Naive B cell (primary cell): ENCODE data around the gene PER1. TPM values are rescaled to one million over a fixed set of nuclear protein-coding genes. Genes with fewer than 3 reads are reported as not detected.

Experiments
- ATAC-seq, 2 donors: fragments of 150-1000 bp; cut with Tn5 transposase; 2 replicates each; pipeline ENCODE4 v1.10.0; 2021; ENCODE audit warnings: low read depth in 2 of 2, mild to moderate bottlenecking in 2 of 2, moderate library complexity in 2 of 2
- DNase-seq: peaks from one replicate; pipeline ENCODE4 v3.0.0; 2022
- H3K27ac Mint-ChIP-seq, 6 donors: one replicate each; pipeline ENCODE4 v1.8.0; 2020 to 2022; ENCODE audit warnings: mild to moderate bottlenecking in 6 of 6, mixed read lengths in 6 of 6, moderate library complexity in 5 of 6, inconsistent platforms in 2 of 6
- H3K27me3 Mint-ChIP-seq, 3 donors: one replicate each; pipeline ENCODE4 v1.8.0; 2021 to 2022; ENCODE audit warnings: mixed read lengths in 3 of 3, mild to moderate bottlenecking in 1 of 3
- H3K36me3 Mint-ChIP-seq, 2 donors: one replicate each; pipeline ENCODE4 v1.8.0; 2020 to 2022; ENCODE audit warnings: mixed read lengths in 2 of 2, inconsistent platforms in 1 of 2, mild to moderate bottlenecking in 1 of 2
- H3K4me1 Mint-ChIP-seq, 3 donors: one replicate each; pipeline ENCODE4 v1.8.0; 2020 to 2022; ENCODE audit warnings: mixed read lengths in 3 of 3, inconsistent platforms in 1 of 3, mild to moderate bottlenecking in 1 of 3, moderate library complexity in 1 of 3
- H3K4me3 Mint-ChIP-seq, 8 donors: one replicate each; pipeline ENCODE4 v1.8.0; 2020 to 2022; ENCODE audit warnings: mild to moderate bottlenecking in 8 of 8, mixed read lengths in 8 of 8, moderate library complexity in 8 of 8, inconsistent platforms in 2 of 8
- H3K9me3 Mint-ChIP-seq, 7 donors: one replicate each; pipeline ENCODE4 v1.8.0; 2020 to 2022; ENCODE audit warnings: mixed read lengths in 7 of 7, mild to moderate bottlenecking in 5 of 7, inconsistent platforms in 2 of 7, moderate library complexity in 1 of 7
- polyA plus RNA-seq, 6 donors: library from polyadenylated mRNA; unstranded; fragments of 300-500 nt; fragmentation: Illumina TruSeq; gene quantifications; one replicate each; pipeline ENCODE4 v1.2.3, GENCODE V29; 2021; ENCODE audit warnings: low read depth in 6 of 6

Gene PER1
- polyA plus RNA-seq, 6 donors from 2014 or later = 4.5 to 20.9 (median 13.5) TPM

GRCh38 chr17:8121681-8122421 is 30.4 kb downstream of the PER1 start:
- ATAC-seq (peak; percentile 3 to 6), DNase-seq (no peak)
- Mint-ChIP-seq H3K9me3 (peaks cover 0 to 11% (median 2%) of the 10 kb centered on the region in 7 donors), H3K4me3 (peak overlapping the region; percentile 83 to 98 (median 95)), H3K4me1 (peaks cover 79 to 84% (median 84%) of the 10 kb centered on the region in 3 donors), H3K36me3 (no peaks in the 10 kb centered on the region), H3K27me3 (peaks cover 28 to 69% (median 44%) of the 10 kb centered on the region in 3 donors), H3K27ac (no peak overlapping the region)

DNA sequence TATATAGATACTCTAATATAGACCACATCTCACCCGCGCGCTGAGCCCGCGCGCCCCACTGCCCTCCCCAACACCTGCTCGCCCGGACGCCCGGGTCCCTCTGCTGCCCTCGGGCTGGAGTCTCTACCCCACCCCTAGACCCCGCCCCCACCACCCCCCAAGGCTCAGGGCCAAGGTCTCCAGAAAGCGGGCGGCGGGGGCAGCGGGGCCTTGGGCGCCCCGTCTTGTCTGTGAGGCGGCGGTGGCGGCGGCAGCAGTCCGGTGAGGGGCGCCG is 30.9 kb downstream of the PER1 start:
- peak overlapping the region; percentile 91 to 98 (median 96) for H3K4me3 Mint-ChIP-seq
- DNase-seq (no peak), ATAC-seq (no peak)
- peak overlapping the region in 1 of 6 donors; percentile 100 for H3K27ac Mint-ChIP-seq
- H3K9me3 Mint-ChIP-seq = peaks cover 0 to 11% (median 2%) of the 10 kb centered on the region in 7 donors
- peaks cover 33 to 71% (median 42%) of the 10 kb centered on the region in 3 donors for H3K27me3 Mint-ChIP-seq
- H3K4me1 Mint-ChIP-seq = peaks cover 75 to 79% (median 78%) of the 10 kb centered on the region in 3 donors
- no peaks in the 10 kb centered on the region for H3K36me3 Mint-ChIP-seq

GRCh38 chr17:8120520-8121406 is 31.4 kb downstream of the PER1 start:
- Mint-ChIP-seq H3K27ac (peak overlapping the region; percentile 86 to 100 (median 100)), H3K4me1 (peaks cover 72 to 74% (median 73%) of the 10 kb centered on the region in 3 donors), H3K9me3 (peaks cover 0 to 8% (median 2%) of the 10 kb centered on the region in 7 donors), H3K36me3 (no peaks in the 10 kb centered on the region), H3K27me3 (peaks cover 39 to 77% (median 41%) of the 10 kb centered on the region in 3 donors), H3K4me3 (peak overlapping the region; percentile 91 to 98 (median 96))
- DNase-seq = no peak
- peak in 1 of 2 donors; percentile 5 for ATAC-seq

GRCh38 chr17:8119581-8120519 is 32.4 kb downstream of the PER1 start:
- peaks cover 44 to 78% (median 47%) of the 10 kb centered on the region in 3 donors for H3K27me3 Mint-ChIP-seq
- H3K9me3 Mint-ChIP-seq = peaks cover 0 to 8% (median 2%) of the 10 kb centered on the region in 7 donors
- peak overlapping the region; percentile 91 to 98 (median 96) for H3K4me3 Mint-ChIP-seq
- ATAC-seq (peak; percentile 66 to 69), DNase-seq (peak; percentile 89)
- H3K27ac Mint-ChIP-seq = peak overlapping the region; percentile 93 to 100 (median 100)
- H3K4me1 Mint-ChIP-seq = peaks cover 63 to 64% (median 63%) of the 10 kb centered on the region in 3 donors
- H3K36me3 Mint-ChIP-seq = no peaks in the 10 kb centered on the region

DNA sequence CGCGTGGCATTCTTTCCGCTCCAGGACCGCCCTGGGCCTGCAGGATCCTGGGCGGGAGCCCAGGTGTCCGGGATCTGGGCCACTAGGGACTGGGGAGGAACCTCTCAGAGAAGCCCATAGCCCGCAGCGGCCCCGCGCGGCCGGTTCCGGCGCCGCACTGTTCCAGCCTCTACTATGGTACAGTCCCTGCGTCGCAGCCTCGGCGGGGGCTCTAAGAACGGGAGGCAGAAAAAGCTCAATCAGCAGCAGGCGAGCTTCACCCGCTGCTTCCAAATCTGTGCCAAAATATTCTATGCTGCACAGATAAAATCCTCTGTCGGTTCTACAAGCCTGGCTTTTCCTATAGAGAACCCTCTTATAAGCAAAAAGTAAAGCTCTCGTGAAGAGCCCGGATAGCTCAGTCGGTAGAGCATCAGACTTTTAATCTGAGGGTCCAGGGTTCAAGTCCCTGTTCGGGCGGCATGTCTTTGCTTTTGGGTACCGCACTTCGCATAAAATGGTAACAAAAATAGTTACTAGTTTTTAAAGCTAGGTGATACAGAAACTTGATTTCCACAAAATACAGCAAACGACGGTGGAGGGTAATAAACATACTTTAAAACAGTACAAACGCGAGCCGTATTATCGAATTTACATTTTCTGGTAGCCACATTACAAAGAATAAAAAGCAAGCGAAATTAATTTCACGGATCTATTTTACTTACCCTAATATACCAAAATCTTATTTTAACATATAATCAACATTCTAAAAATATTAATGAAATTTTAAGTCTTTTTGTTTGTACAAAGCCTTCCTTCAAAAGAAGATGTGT is 33.2 kb downstream of the PER1 start:
- DNase-seq = peak; percentile 85
- ATAC-seq = peak; percentile 59 to 64
- peak overlapping the region; percentile 91 to 98 (median 96) for H3K4me3 Mint-ChIP-seq
- peaks cover 55 to 56% (median 56%) of the 10 kb centered on the region in 3 donors for H3K4me1 Mint-ChIP-seq
- H3K27me3 Mint-ChIP-seq = peaks cover 41 to 78% (median 48%) of the 10 kb centered on the region in 3 donors
- peak overlapping the region; percentile 91 to 100 (median 100) for H3K27ac Mint-ChIP-seq
- peaks cover 0 to 8% (median 2%) of the 10 kb centered on the region in 7 donors for H3K9me3 Mint-ChIP-seq
- no peaks in the 10 kb centered on the region for H3K36me3 Mint-ChIP-seq

- DNase-seq (no peak), ATAC-seq (peak in 1 of 2 donors; percentile 3)
- Mint-ChIP-seq H3K9me3 (peaks cover 0 to 8% (median 3%) of the 10 kb centered on the region in 7 donors), H3K4me3 (peak within 1 kb of the TSS; percentile 91 to 98 (median 96)), H3K27me3 (peaks cover 41 to 78% (median 48%) of the 10 kb centered on the region in 3 donors), H3K4me1 (peaks cover 47 to 48% (median 48%) of the 10 kb centered on the region in 3 donors), H3K36me3 (no peaks in the 10 kb centered on the region), H3K27ac (peak within 1 kb of the TSS; percentile 91 to 100 (median 100))
Measured at GRCh38 chr17:8117980-8118768, 34.0 kb downstream of the PER1 start, which contains the start of gene ALOXE3. Gene ALOXE3, minus strand, starts transcription at chr17:8118514. Its CDS starts 524 bp downstream, at chr17:8117990.

DNA sequence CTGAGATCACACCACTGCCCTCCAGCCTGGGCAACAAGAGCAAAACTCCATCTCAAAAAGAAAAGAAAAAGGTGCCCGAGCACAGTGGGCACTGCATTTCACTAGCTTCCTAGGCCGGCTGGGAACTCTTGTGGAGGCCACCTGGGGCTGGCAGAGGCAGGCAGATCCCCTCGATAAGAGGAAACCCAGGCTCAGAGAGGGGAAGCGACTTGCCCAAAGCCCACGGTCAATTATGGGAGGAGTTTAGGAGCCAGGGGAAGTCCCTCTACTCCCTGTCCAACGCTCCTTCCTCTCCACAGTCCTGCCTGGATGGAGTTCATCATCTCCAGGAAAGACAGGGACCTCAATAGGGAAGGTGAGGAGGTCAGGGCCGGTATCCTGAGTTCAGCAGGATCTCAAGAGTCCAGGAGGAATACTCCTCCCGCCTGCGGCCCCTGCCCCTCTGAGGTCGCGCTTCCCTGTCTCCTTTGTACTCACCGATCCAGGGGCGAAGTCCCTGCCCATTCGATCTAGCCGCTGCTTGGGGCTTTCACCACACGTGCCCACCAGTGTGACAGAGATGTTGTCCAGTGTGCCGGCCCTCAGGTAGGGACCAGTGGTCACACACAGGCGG is 34.7 kb downstream of the PER1 start:
- Mint-ChIP-seq H3K36me3 (no peaks in the 10 kb centered on the region), H3K4me3 (peak overlapping the region; percentile 91 to 98 (median 96)), H3K27ac (peak overlapping the region in 3 of 6 donors; percentile 54 to 100 (median 100)), H3K27me3 (peaks cover 45 to 78% (median 48%) of the 10 kb centered on the region in 3 donors), H3K4me1 (peaks cover 40 to 42% (median 41%) of the 10 kb centered on the region in 3 donors), H3K9me3 (peaks cover 0 to 8% (median 3%) of the 10 kb centered on the region in 7 donors)
- DNase-seq = no peak
- no peak for ATAC-seq

DNA sequence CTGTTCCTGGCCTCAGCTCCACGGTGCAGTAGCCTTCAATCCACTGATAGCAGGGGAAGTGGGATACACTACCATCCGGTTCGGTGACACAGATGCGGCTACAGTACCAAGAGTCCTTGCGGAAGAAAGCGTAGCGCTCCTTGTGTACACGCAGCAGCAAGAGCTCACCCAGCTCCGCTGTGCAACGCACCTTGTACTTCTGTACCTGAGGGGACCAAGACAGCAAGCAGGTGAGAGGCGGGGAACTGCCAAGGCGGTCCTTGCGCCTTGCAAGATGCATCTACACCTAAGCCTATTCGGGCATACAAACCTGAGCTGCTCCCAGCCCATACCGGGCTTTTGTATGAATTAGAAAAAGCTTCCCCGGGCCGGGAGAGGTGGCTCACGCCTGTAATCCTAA is 35.4 kb downstream of the PER1 start:
- H3K27me3 Mint-ChIP-seq = peaks cover 43 to 83% (median 49%) of the 10 kb centered on the region in 3 donors
- no peaks in the 10 kb centered on the region for H3K36me3 Mint-ChIP-seq
- H3K27ac Mint-ChIP-seq = no peak overlapping the region
- peak overlapping the region in 5 of 8 donors; percentile 15 to 98 (median 61) for H3K4me3 Mint-ChIP-seq
- H3K9me3 Mint-ChIP-seq = peaks cover 0 to 8% (median 3%) of the 10 kb centered on the region in 7 donors
- no peak for ATAC-seq
- H3K4me1 Mint-ChIP-seq = peaks cover 36 to 39% (median 36%) of the 10 kb centered on the region in 3 donors
- DNase-seq = no peak

GRCh38 chr17:8110907-8111306 is 41.3 kb downstream of the PER1 start:
- no peak for DNase-seq
- H3K4me1 Mint-ChIP-seq = peaks cover 0 to 8% (median 6%) of the 10 kb centered on the region in 3 donors
- no peak for ATAC-seq
- peaks cover 51 to 69% (median 55%) of the 10 kb centered on the region in 3 donors for H3K27me3 Mint-ChIP-seq
- peak overlapping the region in 4 of 8 donors; percentile 16 to 54 (median 40) for H3K4me3 Mint-ChIP-seq
- H3K27ac Mint-ChIP-seq = peak overlapping the region in 2 of 6 donors; percentile 39 to 48
- H3K9me3 Mint-ChIP-seq = peaks cover 0 to 2% (median 0%) of the 10 kb centered on the region in 7 donors
- no peaks in the 10 kb centered on the region for H3K36me3 Mint-ChIP-seq

DNA sequence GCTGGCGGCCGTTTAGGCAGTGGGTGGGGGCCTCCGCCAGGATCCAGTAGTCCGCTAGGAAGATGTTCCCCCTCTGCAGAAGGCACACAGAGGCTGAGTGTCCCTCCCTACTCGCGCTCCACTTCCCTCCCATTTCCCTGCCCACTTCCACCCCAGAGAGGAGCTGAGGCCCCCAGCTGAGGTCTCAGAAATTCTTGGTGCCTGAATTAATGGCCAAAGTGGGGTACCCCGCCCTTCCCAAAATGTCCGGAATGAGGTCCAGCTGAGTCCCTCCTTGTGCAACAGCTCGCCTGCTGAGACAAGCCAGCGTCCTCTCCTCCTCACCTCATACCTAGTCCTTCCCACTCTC is 41.8 kb downstream of the PER1 start:
- Mint-ChIP-seq H3K4me3 (peak overlapping the region in 3 of 8 donors; percentile 40 to 57 (median 54)), H3K27ac (peak overlapping the region in 1 of 6 donors; percentile 48), H3K9me3 (peaks cover 0 to 2% (median 0%) of the 10 kb centered on the region in 7 donors), H3K27me3 (peaks cover 46 to 68% (median 52%) of the 10 kb centered on the region in 3 donors), H3K36me3 (no peaks in the 10 kb centered on the region), H3K4me1 (peaks cover 0 to 8% (median 6%) of the 10 kb centered on the region in 3 donors)
- ATAC-seq (no peak), DNase-seq (no peak)
